Smooth muscle cell (in vitro differentiated cells): Measurements from ENCODE around the gene HTT. TPM values are rescaled to one million over a fixed set of nuclear protein-coding genes. Genes with fewer than 3 reads are reported as not detected.
A peak's percentile ranks its signal among the peaks of the same experiment; 100 is the strongest.

Experiments used
- DNase-seq: peaks from one replicate; lab custom pipeline; 2025; ENCODE audit not compliant: unreplicated experiment; lab: John Stamatoyannopoulos, UW
- H2AFZ ChIP-seq: fragments of 200-600 bp; sonication (generic); 2 replicates; pipeline ENCODE4 v1.6.0; 2016; ENCODE audit warnings: antibody characterized with exemption, low read depth, mild to moderate bottlenecking
- H3F3A ChIP-seq: fragments of 200-600 bp; sonication (generic); 2 replicates; pipeline ENCODE4 v1.6.0; 2017; ENCODE audit warnings: antibody characterized with exemption, low read depth
- H3K27ac ChIP-seq: fragments of 200-600 bp; sonication (generic); 2 replicates; pipeline ENCODE4 v1.5.1; 2016; ENCODE audit warnings: low read depth, mild to moderate bottlenecking
- H3K27me3 ChIP-seq: fragments of 200-600 bp; sonication (generic); 2 replicates; pipeline ENCODE4 v1.6.1; 2016; ENCODE audit warnings: low read depth, mild to moderate bottlenecking
- H3K36me3 ChIP-seq: fragments of 200-600 bp; sonication (generic); 2 replicates; pipeline ENCODE4 v1.5.1; 2016; ENCODE audit warnings: low read depth
- H3K4me1 ChIP-seq: fragments of 200-600 bp; sonication (generic); 2 replicates; pipeline ENCODE4 v1.5.1; 2016; ENCODE audit warnings: low read depth
- H3K4me2 ChIP-seq: fragments of 200-600 bp; sonication (generic); 2 replicates; pipeline ENCODE4 v1.6.0; 2016; ENCODE audit warnings: mild to moderate bottlenecking
- H3K4me3 ChIP-seq: fragments of 200-600 bp; sonication (generic); 2 replicates; pipeline ENCODE4 v1.5.1; 2016; ENCODE audit warnings: mild to moderate bottlenecking
- H3K79me2 ChIP-seq: fragments of 200-600 bp; sonication (generic); 2 replicates; pipeline ENCODE4 v1.6.0; 2016; ENCODE audit warnings: low read depth, mild to moderate bottlenecking
- H3K9ac ChIP-seq: fragments of 200-600 bp; sonication (generic); 2 replicates; pipeline ENCODE4 v1.6.0; 2016; ENCODE audit warnings: low read depth
- H3K9me3 ChIP-seq: fragments of 200-600 bp; sonication (generic); replicated peaks from 2 replicates; pipeline ENCODE4 v1.5.1; 2016; ENCODE audit warnings: low read depth
- H4K20me1 ChIP-seq: fragments of 200-600 bp; sonication (generic); 2 replicates; pipeline ENCODE4 v1.6.0; 2016; ENCODE audit warnings: low read depth
- WGBS: methylation state at CpG from one replicate; pipeline ENCODE4 v1.1.7; 2016; ENCODE audit warnings: low lambda C conversion rate; 5-methylcytosine and 5-hydroxymethylcytosine counted together
- polyA plus RNA-seq: library from polyadenylated mRNA; unstranded; fragments of >200 nt; fragmentation: Nextera tagmentation; extraction: Ambion mirVana; gene quantifications from 2 replicates; pipeline ENCODE4 v1.2.1, GENCODE V29; 2016
- total RNA-seq: library from RNA; depleted of rRNA; stranded (reverse); fragments of >200 nt; gene quantifications from 2 replicates; pipeline ENCODE4 v1.2.3, GENCODE V29; 2014
- TF ChIP-seq, protein P1 (sequence below): fragments of 200-600 bp; sonication (generic); IDR thresholded peaks from 2 replicates; pipeline ENCODE4 v1.5.1; 2017; ENCODE audit warnings: borderline replicate concordance, mild to moderate bottlenecking, antibody characterized with exemption; ENCODE audit not compliant: insufficient read depth, poor library complexity, severe bottlenecking

HTT gene
- total and polyA plus RNA-seq, 2 experiments from 2014 or later = 7.1 to 16.4 TPM

DNA sequence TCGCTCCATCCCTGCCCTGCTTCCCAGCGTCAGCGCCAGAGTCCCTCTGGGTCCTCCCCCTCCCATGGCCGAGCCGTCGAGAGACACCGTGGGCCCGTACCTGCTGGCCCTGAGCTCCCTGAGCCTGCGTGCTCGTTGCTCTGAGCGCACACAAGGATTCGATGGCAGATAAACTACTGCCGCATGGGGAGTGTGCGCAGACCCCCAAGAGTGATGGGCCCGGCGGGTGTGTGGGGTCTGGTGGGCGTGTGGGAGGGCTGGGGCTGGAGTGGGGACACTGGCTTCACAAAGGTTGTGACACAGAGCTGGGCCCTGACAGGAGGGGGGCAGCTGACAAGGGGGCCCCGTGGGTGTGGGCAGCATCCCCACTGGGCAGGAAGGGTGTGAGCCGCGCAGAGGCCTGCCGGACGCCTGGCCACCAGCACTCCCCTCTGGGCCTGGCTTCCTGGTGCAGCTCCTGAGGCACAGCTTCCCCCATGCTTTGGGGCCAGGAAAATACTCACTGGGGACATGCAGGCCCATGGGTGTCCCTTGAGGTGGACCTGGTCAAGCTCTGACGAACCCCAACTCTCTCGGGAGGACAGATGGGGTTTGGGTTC is 213.6 kb downstream of the HTT start:
- Histone ChIP-seq H3K36me3 (no peaks in the 10 kb centered on the region), H3K4me3 (no peak overlapping the region), H2AFZ (no peak overlapping the region), H3K9me3 (no peaks in the 10 kb centered on the region), H3K79me2 (no peaks in the 10 kb centered on the region), H3K27ac (no peak overlapping the region), H3K4me2 (no peak overlapping the region), H3K9ac (no peak overlapping the region), H3K4me1 (peaks cover 4% of the 10 kb centered on the region), H4K20me1 (no peaks in the 10 kb centered on the region), H3K27me3 (no peaks in the 10 kb centered on the region), H3F3A (peaks cover 8% of the 10 kb centered on the region)
- 91% methylated on average over 21 of the region's 24 CpGs for WGBS
- TF ChIP-seq, protein P1, sequence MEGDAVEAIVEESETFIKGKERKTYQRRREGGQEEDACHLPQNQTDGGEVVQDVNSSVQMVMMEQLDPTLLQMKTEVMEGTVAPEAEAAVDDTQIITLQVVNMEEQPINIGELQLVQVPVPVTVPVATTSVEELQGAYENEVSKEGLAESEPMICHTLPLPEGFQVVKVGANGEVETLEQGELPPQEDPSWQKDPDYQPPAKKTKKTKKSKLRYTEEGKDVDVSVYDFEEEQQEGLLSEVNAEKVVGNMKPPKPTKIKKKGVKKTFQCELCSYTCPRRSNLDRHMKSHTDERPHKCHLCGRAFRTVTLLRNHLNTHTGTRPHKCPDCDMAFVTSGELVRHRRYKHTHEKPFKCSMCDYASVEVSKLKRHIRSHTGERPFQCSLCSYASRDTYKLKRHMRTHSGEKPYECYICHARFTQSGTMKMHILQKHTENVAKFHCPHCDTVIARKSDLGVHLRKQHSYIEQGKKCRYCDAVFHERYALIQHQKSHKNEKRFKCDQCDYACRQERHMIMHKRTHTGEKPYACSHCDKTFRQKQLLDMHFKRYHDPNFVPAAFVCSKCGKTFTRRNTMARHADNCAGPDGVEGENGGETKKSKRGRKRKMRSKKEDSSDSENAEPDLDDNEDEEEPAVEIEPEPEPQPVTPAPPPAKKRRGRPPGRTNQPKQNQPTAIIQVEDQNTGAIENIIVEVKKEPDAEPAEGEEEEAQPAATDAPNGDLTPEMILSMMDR = no peak
- no peak for DNase-seq

DNA sequence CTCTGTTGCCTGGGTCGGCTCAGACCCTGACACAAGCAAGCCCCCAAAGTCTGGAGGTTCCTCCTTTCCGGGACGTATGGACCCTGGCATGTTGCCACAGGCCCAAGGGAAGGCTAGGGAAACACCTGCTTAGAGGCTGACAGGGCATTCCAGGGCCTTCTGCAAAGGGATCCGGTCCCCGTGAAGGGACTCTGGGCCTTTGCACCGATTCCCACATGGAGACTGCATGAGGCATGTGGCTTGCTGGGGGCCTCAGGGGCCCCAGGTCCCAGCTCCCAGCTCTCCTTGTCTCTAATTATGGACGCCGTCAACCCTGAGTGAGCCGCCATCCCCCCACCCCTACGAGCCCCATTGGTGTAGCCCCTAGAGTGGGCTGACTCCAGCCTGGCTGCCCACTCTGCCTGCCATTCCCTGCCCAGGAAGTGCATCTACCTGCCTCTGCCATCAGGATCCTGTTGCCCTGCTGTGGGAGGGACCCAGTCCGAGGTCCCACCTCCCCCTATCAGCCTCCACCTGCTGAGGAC is 214.2 kb downstream of the HTT start:
- peaks cover 8% of the 10 kb centered on the region for H3F3A ChIP-seq
- DNase-seq = no peak
- 92% methylated on average over 11 of the region's 11 CpGs for WGBS

DNA sequence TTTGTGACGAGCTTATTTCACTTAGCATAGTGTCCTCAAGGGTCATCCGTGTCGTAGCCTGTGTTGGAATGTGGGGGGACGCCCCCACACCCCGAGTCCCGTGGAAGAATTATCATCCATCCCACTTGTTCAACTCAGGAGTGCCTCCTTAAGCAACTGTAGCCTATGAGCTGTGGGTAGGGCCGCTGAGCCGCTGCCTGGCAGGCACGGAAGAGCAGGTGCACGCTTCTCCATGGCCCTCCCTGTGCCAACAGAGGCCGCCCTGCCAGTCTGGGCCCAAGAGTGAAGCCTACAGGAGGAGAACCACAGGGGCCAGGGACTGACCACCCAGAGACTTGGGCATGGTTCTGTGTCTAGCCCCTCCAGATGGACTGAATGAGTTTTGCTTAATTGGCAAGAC is 216.0 kb downstream of the HTT start:
- Histone ChIP-seq H3K27me3 (no peaks in the 10 kb centered on the region), H3K9ac (no peak overlapping the region), H3F3A (peaks cover 8% of the 10 kb centered on the region), H2AFZ (no peak overlapping the region), H3K27ac (no peak overlapping the region), H3K4me3 (no peak overlapping the region), H3K4me1 (peaks cover 15% of the 10 kb centered on the region), H4K20me1 (no peaks in the 10 kb centered on the region), H3K4me2 (no peak overlapping the region), H3K36me3 (no peaks in the 10 kb centered on the region), H3K9me3 (no peaks in the 10 kb centered on the region), H3K79me2 (peaks cover 22% of the 10 kb centered on the region)
- no peak for DNase-seq
- TF ChIP-seq, protein P1 = no peak
- WGBS = 97% methylated on average over 11 of the region's 11 CpGs

More for the DNA sequence above, 214.2 kb downstream of the HTT start:
- Histone ChIP-seq H3K4me2 (no peak overlapping the region), H3K9ac (no peak overlapping the region), H2AFZ (no peak overlapping the region), H3K27me3 (no peaks in the 10 kb centered on the region), H3K36me3 (no peaks in the 10 kb centered on the region), H4K20me1 (no peaks in the 10 kb centered on the region), H3K4me3 (no peak overlapping the region), H3K9me3 (no peaks in the 10 kb centered on the region), H3K4me1 (peaks cover 5% of the 10 kb centered on the region), H3K79me2 (peaks cover 3% of the 10 kb centered on the region), H3K27ac (no peak overlapping the region)
- TF ChIP-seq, protein P1 = no peak

DNA sequence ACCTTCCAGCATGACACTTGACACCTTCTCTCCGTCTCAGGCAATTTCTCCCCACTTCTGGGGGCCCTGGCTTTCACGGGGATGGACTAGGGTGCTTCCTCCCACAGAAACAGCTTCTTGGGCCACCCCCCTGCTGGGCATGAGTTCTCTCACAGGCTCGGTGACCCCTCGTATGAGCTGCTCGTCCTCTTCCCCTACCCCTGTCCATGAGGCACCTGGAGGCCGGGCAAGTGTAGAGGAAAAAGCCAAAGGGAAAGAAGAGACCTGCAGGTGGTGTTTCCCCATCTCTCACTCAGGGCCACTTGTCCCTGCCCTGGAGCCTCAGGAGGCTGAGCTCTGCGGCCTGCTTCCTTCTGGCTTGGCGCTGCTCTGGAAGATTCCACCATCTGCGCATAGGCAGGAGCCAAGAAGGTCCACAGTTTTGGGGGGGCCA is 216.4 kb downstream of the HTT start:
- DNase-seq = no peak
- H4K20me1 ChIP-seq = peaks cover 3% of the 10 kb centered on the region
- no peaks in the 10 kb centered on the region for H3K9me3 ChIP-seq
- 92% methylated on average over 9 of the region's 9 CpGs for WGBS
- TF ChIP-seq, protein P1 = no peak
- H3K9ac ChIP-seq = no peak overlapping the region
- H2AFZ ChIP-seq = no peak overlapping the region
- H3F3A ChIP-seq = peaks cover 8% of the 10 kb centered on the region
- H3K36me3 ChIP-seq = no peaks in the 10 kb centered on the region
- H3K4me2 ChIP-seq = peak overlapping the region; percentile 92
- peaks cover 15% of the 10 kb centered on the region for H3K4me1 ChIP-seq
- peaks cover 26% of the 10 kb centered on the region for H3K79me2 ChIP-seq
- no peaks in the 10 kb centered on the region for H3K27me3 ChIP-seq
- no peak overlapping the region for H3K27ac ChIP-seq
- no peak overlapping the region for H3K4me3 ChIP-seq
